ENCODE results near the gene CUL1.

The CUL1 gene

GRCh38 chr7:148761499-148762278, 63.0 kb downstream of the CUL1 start:
- Histone ChIP-seq H3K36me3 (ENCODE audit: control insufficient read depth, insufficient read depth, low read length) (peaks cover 62% of the 10 kb centered on the region), H3K9me3 (ENCODE audit: control insufficient read depth, insufficient read depth, low read depth, low read length) (no peaks in the 10 kb centered on the region), H3K4me3 (ENCODE audit: low read depth, low read length) (no peak overlapping the region), H3K4me1 (ENCODE audit: control insufficient read depth, insufficient read depth, low read length) (no peaks in the 10 kb centered on the region), H3K9ac (ENCODE audit: low read length) (no peak overlapping the region), H3K27ac (ENCODE audit: low read depth, low read length) (no peak overlapping the region), H3K27me3 (ENCODE audit: control insufficient read depth, insufficient read depth, low read length) (no peaks in the 10 kb centered on the region)

- peaks cover 56% of the 10 kb centered on the region for H3K36me3 ChIP-seq (ENCODE audit: control insufficient read depth, insufficient read depth, low read length)
- no peak overlapping the region for H3K4me3 ChIP-seq (ENCODE audit: low read depth, low read length)
- H3K9me3 ChIP-seq (ENCODE audit: control insufficient read depth, insufficient read depth, low read depth, low read length) = no peaks in the 10 kb centered on the region
- no peaks in the 10 kb centered on the region for H3K4me1 ChIP-seq (ENCODE audit: control insufficient read depth, insufficient read depth, low read length)
- no peak overlapping the region for H3K9ac ChIP-seq (ENCODE audit: low read length)
- H3K27ac ChIP-seq (ENCODE audit: low read depth, low read length) = no peak overlapping the region
- H3K27me3 ChIP-seq (ENCODE audit: control insufficient read depth, insufficient read depth, low read length) = no peaks in the 10 kb centered on the region
Measured at GRCh38 chr7:148763622-148764021, 64.9 kb downstream of the CUL1 start.

- H3K4me3 ChIP-seq (ENCODE audit: low read depth, low read length) = no peak overlapping the region
- H3K36me3 ChIP-seq (ENCODE audit: control insufficient read depth, insufficient read depth, low read length) = peaks cover 73% of the 10 kb centered on the region
- no peak overlapping the region for H3K27ac ChIP-seq (ENCODE audit: low read depth, low read length)
- H3K4me1 ChIP-seq (ENCODE audit: control insufficient read depth, insufficient read depth, low read length) = peaks cover 12% of the 10 kb centered on the region; the same call in 1 of the 2 replicates
- no peaks in the 10 kb centered on the region for H3K27me3 ChIP-seq (ENCODE audit: control insufficient read depth, insufficient read depth, low read length)
- H3K9me3 ChIP-seq (ENCODE audit: control insufficient read depth, insufficient read depth, low read depth, low read length) = no peaks in the 10 kb centered on the region
- no peak overlapping the region for H3K9ac ChIP-seq (ENCODE audit: low read length)
Measured at GRCh38 chr7:148770004-148770403, 71.3 kb downstream of the CUL1 start.

- no peak overlapping the region for H3K27ac ChIP-seq (ENCODE audit: low read depth, low read length)
- no peak overlapping the region for H3K4me3 ChIP-seq (ENCODE audit: low read depth, low read length)
- H3K36me3 ChIP-seq (ENCODE audit: control insufficient read depth, insufficient read depth, low read length) = peaks cover 70% of the 10 kb centered on the region
- no peaks in the 10 kb centered on the region for H3K9me3 ChIP-seq (ENCODE audit: control insufficient read depth, insufficient read depth, low read depth, low read length)
- H3K4me1 ChIP-seq (ENCODE audit: control insufficient read depth, insufficient read depth, low read length) = peaks cover 12% of the 10 kb centered on the region; the same call in 1 of the 2 replicates
- H3K9ac ChIP-seq (ENCODE audit: low read length) = no peak overlapping the region
- no peaks in the 10 kb centered on the region for H3K27me3 ChIP-seq (ENCODE audit: control insufficient read depth, insufficient read depth, low read length)
Measured at GRCh38 chr7:148772297-148773089, 73.8 kb downstream of the CUL1 start.

- peaks cover 12% of the 10 kb centered on the region; the same call in 1 of the 2 replicates for H3K4me1 ChIP-seq (ENCODE audit: control insufficient read depth, insufficient read depth, low read length)
- H3K9me3 ChIP-seq (ENCODE audit: control insufficient read depth, insufficient read depth, low read depth, low read length) = no peaks in the 10 kb centered on the region
- H3K27me3 ChIP-seq (ENCODE audit: control insufficient read depth, insufficient read depth, low read length) = no peaks in the 10 kb centered on the region
- peaks cover 68% of the 10 kb centered on the region for H3K36me3 ChIP-seq (ENCODE audit: control insufficient read depth, insufficient read depth, low read length)
- H3K27ac ChIP-seq (ENCODE audit: low read depth, low read length) = no peak overlapping the region
- peak overlapping the region; percentile 10 for H3K9ac ChIP-seq (ENCODE audit: low read length)
- H3K4me3 ChIP-seq (ENCODE audit: low read depth, low read length) = no peak overlapping the region
Measured at GRCh38 chr7:148773334-148773733, 74.6 kb downstream of the CUL1 start.

- Histone ChIP-seq H3K4me1 (ENCODE audit: control insufficient read depth, insufficient read depth, low read length) (peaks cover 12% of the 10 kb centered on the region; the same call in 1 of the 2 replicates), H3K4me3 (ENCODE audit: low read depth, low read length) (no peak overlapping the region), H3K36me3 (ENCODE audit: control insufficient read depth, insufficient read depth, low read length) (peaks cover 62% of the 10 kb centered on the region), H3K9me3 (ENCODE audit: control insufficient read depth, insufficient read depth, low read depth, low read length) (no peaks in the 10 kb centered on the region), H3K9ac (ENCODE audit: low read length) (no peak overlapping the region), H3K27me3 (ENCODE audit: control insufficient read depth, insufficient read depth, low read length) (no peaks in the 10 kb centered on the region), H3K27ac (ENCODE audit: low read depth, low read length) (0 out of 2 replicates have a peak overlapping the region, but pooled peaks have one; percentile 10)
Measured at GRCh38 chr7:148774471-148774870, 75.8 kb downstream of the CUL1 start.

GRCh38 chr7:148782757-148783456, 84.2 kb downstream of the CUL1 start:
- H3K9me3 ChIP-seq (ENCODE audit: control insufficient read depth, insufficient read depth, low read depth, low read length) = no peaks in the 10 kb centered on the region
- H3K9ac ChIP-seq (ENCODE audit: low read length) = no peak overlapping the region
- peaks cover 65% of the 10 kb centered on the region for H3K36me3 ChIP-seq (ENCODE audit: control insufficient read depth, insufficient read depth, low read length)
- H3K4me1 ChIP-seq (ENCODE audit: control insufficient read depth, insufficient read depth, low read length) = no peaks in the 10 kb centered on the region
- no peak overlapping the region for H3K4me3 ChIP-seq (ENCODE audit: low read depth, low read length)
- H3K27ac ChIP-seq (ENCODE audit: low read depth, low read length) = no peak overlapping the region
- no peaks in the 10 kb centered on the region for H3K27me3 ChIP-seq (ENCODE audit: control insufficient read depth, insufficient read depth, low read length)

GRCh38 chr7:148783801-148784527, 85.3 kb downstream of the CUL1 start:
- 0 out of 2 replicates have a peak overlapping the region, but pooled peaks have one; percentile 21 for H3K27ac ChIP-seq (ENCODE audit: low read depth, low read length)
- peaks cover 72% of the 10 kb centered on the region for H3K36me3 ChIP-seq (ENCODE audit: control insufficient read depth, insufficient read depth, low read length)
- no peaks in the 10 kb centered on the region for H3K27me3 ChIP-seq (ENCODE audit: control insufficient read depth, insufficient read depth, low read length)
- H3K4me3 ChIP-seq (ENCODE audit: low read depth, low read length) = no peak overlapping the region
- H3K9ac ChIP-seq (ENCODE audit: low read length) = no peak overlapping the region
- no peaks in the 10 kb centered on the region for H3K4me1 ChIP-seq (ENCODE audit: control insufficient read depth, insufficient read depth, low read length)
- no peaks in the 10 kb centered on the region for H3K9me3 ChIP-seq (ENCODE audit: control insufficient read depth, insufficient read depth, low read depth, low read length)

- no peaks in the 10 kb centered on the region for H3K9me3 ChIP-seq (ENCODE audit: control insufficient read depth, insufficient read depth, low read depth, low read length)
- H3K27me3 ChIP-seq (ENCODE audit: control insufficient read depth, insufficient read depth, low read length) = no peaks in the 10 kb centered on the region
- H3K4me3 ChIP-seq (ENCODE audit: low read depth, low read length) = no peak overlapping the region
- no peaks in the 10 kb centered on the region for H3K4me1 ChIP-seq (ENCODE audit: control insufficient read depth, insufficient read depth, low read length)
- H3K27ac ChIP-seq (ENCODE audit: low read depth, low read length) = no peak overlapping the region
- H3K36me3 ChIP-seq (ENCODE audit: control insufficient read depth, insufficient read depth, low read length) = peaks cover 88% of the 10 kb centered on the region
- H3K9ac ChIP-seq (ENCODE audit: low read length) = no peak overlapping the region
Measured at GRCh38 chr7:148787571-148788295, 89.0 kb downstream of the CUL1 start.

GRCh38 chr7:148789220-148789619, 90.5 kb downstream of the CUL1 start:
- peaks cover 93% of the 10 kb centered on the region for H3K36me3 ChIP-seq (ENCODE audit: control insufficient read depth, insufficient read depth, low read length)

More at GRCh38 chr7:148789220-148789619, 90.5 kb downstream of the CUL1 start:
- Histone ChIP-seq H3K4me1 (ENCODE audit: control insufficient read depth, insufficient read depth, low read length) (no peaks in the 10 kb centered on the region), H3K27ac (ENCODE audit: low read depth, low read length) (no peak overlapping the region), H3K4me3 (ENCODE audit: low read depth, low read length) (no peak overlapping the region), H3K9me3 (ENCODE audit: control insufficient read depth, insufficient read depth, low read depth, low read length) (no peaks in the 10 kb centered on the region), H3K27me3 (ENCODE audit: control insufficient read depth, insufficient read depth, low read length) (no peaks in the 10 kb centered on the region), H3K9ac (ENCODE audit: low read length) (no peak overlapping the region)
